ENCODE data around the gene ZNF407.

DNA sequence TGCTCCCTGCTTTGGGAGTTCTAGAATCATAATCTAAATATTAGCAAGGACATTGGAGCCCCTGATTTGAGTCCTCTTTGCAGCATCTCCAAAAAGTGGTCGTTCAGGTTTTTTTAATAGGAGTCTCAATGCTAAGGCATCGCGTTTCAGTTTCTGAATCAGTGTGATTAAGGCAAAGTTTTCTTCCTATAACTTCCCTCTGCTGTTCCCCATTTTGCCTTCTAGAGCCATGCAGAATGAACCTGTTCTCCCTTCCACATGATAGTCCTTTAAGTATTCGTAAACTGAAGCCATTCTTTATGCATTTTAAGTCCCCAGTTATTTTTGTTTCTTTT is 451.8 kb downstream of the ZNF407 start:
- TF ChIP-seq, protein P1, sequence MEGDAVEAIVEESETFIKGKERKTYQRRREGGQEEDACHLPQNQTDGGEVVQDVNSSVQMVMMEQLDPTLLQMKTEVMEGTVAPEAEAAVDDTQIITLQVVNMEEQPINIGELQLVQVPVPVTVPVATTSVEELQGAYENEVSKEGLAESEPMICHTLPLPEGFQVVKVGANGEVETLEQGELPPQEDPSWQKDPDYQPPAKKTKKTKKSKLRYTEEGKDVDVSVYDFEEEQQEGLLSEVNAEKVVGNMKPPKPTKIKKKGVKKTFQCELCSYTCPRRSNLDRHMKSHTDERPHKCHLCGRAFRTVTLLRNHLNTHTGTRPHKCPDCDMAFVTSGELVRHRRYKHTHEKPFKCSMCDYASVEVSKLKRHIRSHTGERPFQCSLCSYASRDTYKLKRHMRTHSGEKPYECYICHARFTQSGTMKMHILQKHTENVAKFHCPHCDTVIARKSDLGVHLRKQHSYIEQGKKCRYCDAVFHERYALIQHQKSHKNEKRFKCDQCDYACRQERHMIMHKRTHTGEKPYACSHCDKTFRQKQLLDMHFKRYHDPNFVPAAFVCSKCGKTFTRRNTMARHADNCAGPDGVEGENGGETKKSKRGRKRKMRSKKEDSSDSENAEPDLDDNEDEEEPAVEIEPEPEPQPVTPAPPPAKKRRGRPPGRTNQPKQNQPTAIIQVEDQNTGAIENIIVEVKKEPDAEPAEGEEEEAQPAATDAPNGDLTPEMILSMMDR (conservative IDR thresholded peaks at IDR 0.05; ENCODE audit: low read depth in 2 of 2), result no peak
- TF ChIP-seq POLR2AphosphoS5 (IDR thresholded peaks at IDR 0.05; ENCODE audit: low read depth) (no peak), EZH2 (IDR thresholded peaks at IDR 0.05; ENCODE audit: low read depth, unreplicated experiment) (no peak), EZH2phosphoT487 (IDR thresholded peaks at IDR 0.05; ENCODE audit: unreplicated experiment) (no peak), JUNB (IDR thresholded peaks at IDR 0.05; ENCODE audit: unreplicated experiment) (no peak)
- TF ChIP-seq, protein P2, sequence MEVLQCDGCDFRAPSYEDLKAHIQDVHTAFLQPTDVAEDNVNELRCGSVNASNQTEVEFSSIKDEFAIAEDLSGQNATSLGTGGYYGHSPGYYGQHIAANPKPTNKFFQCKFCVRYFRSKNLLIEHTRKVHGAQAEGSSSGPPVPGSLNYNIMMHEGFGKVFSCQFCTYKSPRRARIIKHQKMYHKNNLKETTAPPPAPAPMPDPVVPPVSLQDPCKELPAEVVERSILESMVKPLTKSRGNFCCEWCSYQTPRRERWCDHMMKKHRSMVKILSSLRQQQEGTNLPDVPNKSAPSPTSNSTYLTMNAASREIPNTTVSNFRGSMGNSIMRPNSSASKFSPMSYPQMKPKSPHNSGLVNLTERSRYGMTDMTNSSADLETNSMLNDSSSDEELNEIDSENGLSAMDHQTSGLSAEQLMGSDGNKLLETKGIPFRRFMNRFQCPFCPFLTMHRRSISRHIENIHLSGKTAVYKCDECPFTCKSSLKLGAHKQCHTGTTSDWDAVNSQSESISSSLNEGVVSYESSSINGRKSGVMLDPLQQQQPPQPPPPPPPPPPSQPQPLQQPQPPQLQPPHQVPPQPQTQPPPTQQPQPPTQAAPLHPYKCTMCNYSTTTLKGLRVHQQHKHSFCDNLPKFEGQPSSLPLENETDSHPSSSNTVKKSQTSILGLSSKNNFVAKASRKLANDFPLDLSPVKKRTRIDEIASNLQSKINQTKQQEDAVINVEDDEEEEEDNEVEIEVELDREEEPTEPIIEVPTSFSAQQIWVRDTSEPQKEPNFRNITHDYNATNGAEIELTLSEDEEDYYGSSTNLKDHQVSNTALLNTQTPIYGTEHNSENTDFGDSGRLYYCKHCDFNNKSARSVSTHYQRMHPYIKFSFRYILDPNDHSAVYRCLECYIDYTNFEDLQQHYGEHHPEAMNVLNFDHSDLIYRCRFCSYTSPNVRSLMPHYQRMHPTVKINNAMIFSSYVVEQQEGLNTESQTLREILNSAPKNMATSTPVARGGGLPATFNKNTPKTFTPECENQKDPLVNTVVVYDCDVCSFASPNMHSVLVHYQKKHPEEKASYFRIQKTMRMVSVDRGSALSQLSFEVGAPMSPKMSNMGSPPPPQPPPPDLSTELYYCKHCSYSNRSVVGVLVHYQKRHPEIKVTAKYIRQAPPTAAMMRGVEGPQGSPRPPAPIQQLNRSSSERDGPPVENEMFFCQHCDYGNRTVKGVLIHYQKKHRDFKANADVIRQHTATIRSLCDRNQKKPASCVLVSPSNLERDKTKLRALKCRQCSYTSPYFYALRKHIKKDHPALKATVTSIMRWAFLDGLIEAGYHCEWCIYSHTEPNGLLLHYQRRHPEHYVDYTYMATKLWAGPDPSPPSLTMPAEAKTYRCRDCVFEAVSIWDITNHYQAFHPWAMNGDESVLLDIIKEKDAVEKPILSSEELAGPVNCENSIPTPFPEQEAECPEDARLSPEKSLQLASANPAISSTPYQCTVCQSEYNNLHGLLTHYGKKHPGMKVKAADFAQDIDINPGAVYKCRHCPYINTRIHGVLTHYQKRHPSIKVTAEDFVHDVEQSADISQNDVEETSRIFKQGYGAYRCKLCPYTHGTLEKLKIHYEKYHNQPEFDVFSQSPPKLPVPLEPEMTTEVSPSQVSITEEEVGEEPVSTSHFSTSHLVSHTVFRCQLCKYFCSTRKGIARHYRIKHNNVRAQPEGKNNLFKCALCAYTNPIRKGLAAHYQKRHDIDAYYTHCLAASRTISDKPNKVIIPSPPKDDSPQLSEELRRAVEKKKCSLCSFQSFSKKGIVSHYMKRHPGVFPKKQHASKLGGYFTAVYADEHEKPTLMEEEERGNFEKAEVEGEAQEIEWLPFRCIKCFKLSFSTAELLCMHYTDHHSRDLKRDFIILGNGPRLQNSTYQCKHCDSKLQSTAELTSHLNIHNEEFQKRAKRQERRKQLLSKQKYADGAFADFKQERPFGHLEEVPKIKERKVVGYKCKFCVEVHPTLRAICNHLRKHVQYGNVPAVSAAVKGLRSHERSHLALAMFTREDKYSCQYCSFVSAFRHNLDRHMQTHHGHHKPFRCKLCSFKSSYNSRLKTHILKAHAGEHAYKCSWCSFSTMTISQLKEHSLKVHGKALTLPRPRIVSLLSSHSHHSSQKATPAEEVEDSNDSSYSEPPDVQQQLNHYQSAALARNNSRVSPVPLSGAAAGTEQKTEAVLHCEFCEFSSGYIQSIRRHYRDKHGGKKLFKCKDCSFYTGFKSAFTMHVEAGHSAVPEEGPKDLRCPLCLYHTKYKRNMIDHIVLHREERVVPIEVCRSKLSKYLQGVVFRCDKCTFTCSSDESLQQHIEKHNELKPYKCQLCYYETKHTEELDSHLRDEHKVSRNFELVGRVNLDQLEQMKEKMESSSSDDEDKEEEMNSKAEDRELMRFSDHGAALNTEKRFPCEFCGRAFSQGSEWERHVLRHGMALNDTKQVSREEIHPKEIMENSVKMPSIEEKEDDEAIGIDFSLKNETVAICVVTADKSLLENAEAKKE (CRISPR knock-in tag; IDR thresholded peaks at IDR 0.05), result no peak
- TF ChIP-seq, protein P3, sequence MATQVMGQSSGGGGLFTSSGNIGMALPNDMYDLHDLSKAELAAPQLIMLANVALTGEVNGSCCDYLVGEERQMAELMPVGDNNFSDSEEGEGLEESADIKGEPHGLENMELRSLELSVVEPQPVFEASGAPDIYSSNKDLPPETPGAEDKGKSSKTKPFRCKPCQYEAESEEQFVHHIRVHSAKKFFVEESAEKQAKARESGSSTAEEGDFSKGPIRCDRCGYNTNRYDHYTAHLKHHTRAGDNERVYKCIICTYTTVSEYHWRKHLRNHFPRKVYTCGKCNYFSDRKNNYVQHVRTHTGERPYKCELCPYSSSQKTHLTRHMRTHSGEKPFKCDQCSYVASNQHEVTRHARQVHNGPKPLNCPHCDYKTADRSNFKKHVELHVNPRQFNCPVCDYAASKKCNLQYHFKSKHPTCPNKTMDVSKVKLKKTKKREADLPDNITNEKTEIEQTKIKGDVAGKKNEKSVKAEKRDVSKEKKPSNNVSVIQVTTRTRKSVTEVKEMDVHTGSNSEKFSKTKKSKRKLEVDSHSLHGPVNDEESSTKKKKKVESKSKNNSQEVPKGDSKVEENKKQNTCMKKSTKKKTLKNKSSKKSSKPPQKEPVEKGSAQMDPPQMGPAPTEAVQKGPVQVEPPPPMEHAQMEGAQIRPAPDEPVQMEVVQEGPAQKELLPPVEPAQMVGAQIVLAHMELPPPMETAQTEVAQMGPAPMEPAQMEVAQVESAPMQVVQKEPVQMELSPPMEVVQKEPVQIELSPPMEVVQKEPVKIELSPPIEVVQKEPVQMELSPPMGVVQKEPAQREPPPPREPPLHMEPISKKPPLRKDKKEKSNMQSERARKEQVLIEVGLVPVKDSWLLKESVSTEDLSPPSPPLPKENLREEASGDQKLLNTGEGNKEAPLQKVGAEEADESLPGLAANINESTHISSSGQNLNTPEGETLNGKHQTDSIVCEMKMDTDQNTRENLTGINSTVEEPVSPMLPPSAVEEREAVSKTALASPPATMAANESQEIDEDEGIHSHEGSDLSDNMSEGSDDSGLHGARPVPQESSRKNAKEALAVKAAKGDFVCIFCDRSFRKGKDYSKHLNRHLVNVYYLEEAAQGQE (IDR thresholded peaks at IDR 0.05; ENCODE audit: unreplicated experiment), result no peak
